Mesothelial cell of epicardium (in vitro differentiated cells): ENCODE measurements around the gene IGF1R. TPM values are rescaled to one million over a fixed set of nuclear protein-coding genes. Genes with fewer than 3 reads are reported as not detected.

Experiments used
- DNase-seq, 2 experiments: peaks; one replicate each; pipeline ENCODE4 v3.0.0; 2021; ENCODE audit warnings: low spot score in 2 of 2; ENCODE audit not compliant: unreplicated experiment in 2 of 2
- H3K27ac Mint-ChIP-seq: 2 replicates; pipeline ENCODE4 v1.8.0; 2021; ENCODE audit warnings: mixed read lengths
- H3K27me3 Mint-ChIP-seq: 2 replicates; pipeline ENCODE4 v1.8.0; 2021; ENCODE audit warnings: low read depth, mixed read lengths
- H3K36me3 Mint-ChIP-seq: 2 replicates; pipeline ENCODE4 v1.8.0; 2021; ENCODE audit warnings: mixed read lengths
- H3K4me1 Mint-ChIP-seq: 2 replicates; pipeline ENCODE4 v1.8.0; 2021; ENCODE audit warnings: mixed read lengths
- H3K4me3 Mint-ChIP-seq: 2 replicates; pipeline ENCODE4 v1.8.0; 2021; ENCODE audit warnings: mild to moderate bottlenecking, moderate library complexity, mixed read lengths
- H3K9me3 Mint-ChIP-seq: 2 replicates; pipeline ENCODE4 v1.8.0; 2021; ENCODE audit warnings: mixed read lengths
- CTCF ChIP-seq: fragments of 200-600 bp; sonication (generic); IDR thresholded peaks from one replicate; pipeline ENCODE4 v1.5.0; 2021; ENCODE audit warnings: antibody characterized with exemption; ENCODE audit not compliant: unreplicated experiment
- total RNA-seq: library from RNA; stranded (reverse); gene quantifications from 3 replicates; pipeline ENCODE4 v1.2.1, GENCODE V29; 2021

The IGF1R gene
- total RNA-seq, 1 donor from 2014 or later = 113 TPM

- no peak overlapping the region for H3K27ac Mint-ChIP-seq
- peaks cover 61% of the 10 kb centered on the region for H3K4me1 Mint-ChIP-seq
- no peaks in the 10 kb centered on the region for H3K36me3 Mint-ChIP-seq
- H3K4me3 Mint-ChIP-seq = no peak overlapping the region
- H3K9me3 Mint-ChIP-seq = no peaks in the 10 kb centered on the region
- no peaks in the 10 kb centered on the region for H3K27me3 Mint-ChIP-seq
- TF ChIP-seq CTCF = no peak
- DNase-seq = no peak
Observed at GRCh38 chr15:98802187-98802586, 153.8 kb downstream of the IGF1R start.

GRCh38 chr15:98803228-98804056 lies 155.1 kb downstream of the IGF1R start:
- no peak for DNase-seq
- H3K4me1 Mint-ChIP-seq = peaks cover 52% of the 10 kb centered on the region
- H3K27ac Mint-ChIP-seq = no peak overlapping the region
- H3K36me3 Mint-ChIP-seq = no peaks in the 10 kb centered on the region
- H3K9me3 Mint-ChIP-seq = no peaks in the 10 kb centered on the region
- no peak for TF ChIP-seq CTCF
- no peak overlapping the region for H3K4me3 Mint-ChIP-seq
- H3K27me3 Mint-ChIP-seq = no peaks in the 10 kb centered on the region

GRCh38 chr15:98804057-98804380 lies 155.7 kb downstream of the IGF1R start:
- no peaks in the 10 kb centered on the region for H3K36me3 Mint-ChIP-seq
- no peak for TF ChIP-seq CTCF
- no peak overlapping the region for H3K27ac Mint-ChIP-seq
- no peaks in the 10 kb centered on the region for H3K9me3 Mint-ChIP-seq
- no peak for DNase-seq
- H3K4me1 Mint-ChIP-seq = peaks cover 46% of the 10 kb centered on the region
- H3K4me3 Mint-ChIP-seq = no peak overlapping the region
- H3K27me3 Mint-ChIP-seq = no peaks in the 10 kb centered on the region

GRCh38 chr15:98805434-98806274 lies 157.3 kb downstream of the IGF1R start:
- no peaks in the 10 kb centered on the region for H3K9me3 Mint-ChIP-seq
- H3K27me3 Mint-ChIP-seq = no peaks in the 10 kb centered on the region
- TF ChIP-seq CTCF = peak; percentile 41
- no peak for DNase-seq
- no peak overlapping the region for H3K27ac Mint-ChIP-seq
- H3K4me1 Mint-ChIP-seq = peaks cover 39% of the 10 kb centered on the region
- H3K4me3 Mint-ChIP-seq = no peak overlapping the region
- H3K36me3 Mint-ChIP-seq = no peaks in the 10 kb centered on the region

GRCh38 chr15:98806275-98806895 lies 158.0 kb downstream of the IGF1R start:
- no peak overlapping the region for H3K4me3 Mint-ChIP-seq

More at GRCh38 chr15:98806275-98806895, 158.0 kb downstream of the IGF1R start:
- DNase-seq = no peak
- Mint-ChIP-seq H3K9me3 (no peaks in the 10 kb centered on the region), H3K27me3 (no peaks in the 10 kb centered on the region), H3K36me3 (no peaks in the 10 kb centered on the region), H3K27ac (no peak overlapping the region), H3K4me1 (peaks cover 32% of the 10 kb centered on the region)
- TF ChIP-seq CTCF = no peak
